Cerebellar cortex (tissue), 1 donor: ENCODE results near the gene RPH3AL.
A peak's percentile ranks its signal among the peaks of the same experiment; 100 is the strongest.
"Not testable (repeated sequence)": the region's sequence is repeated elsewhere in the genome, so short reads cannot be mapped to it uniquely, and the experiment has no call there.

Experiments
- DNase-seq: peaks from one replicate; pipeline ENCODE4 v3.0.0-alpha.2; 2015; ENCODE audit warnings: low spot score

RPH3AL gene

GRCh38 chr17:178292-179065 lies 174.1 kb downstream of the RPH3AL start:
- peak; percentile 57 for DNase-seq

- peak; percentile 61 for DNase-seq
Observed at GRCh38 chr17:177762-178161, 174.8 kb downstream of the RPH3AL start.

- no peak for DNase-seq
Observed at GRCh38 chr17:177155-177554, 175.5 kb downstream of the RPH3AL start.

- DNase-seq: no peak
Observed at GRCh38 chr17:173166-173911, 179.3 kb downstream of the RPH3AL start.

GRCh38 chr17:172401-172800 lies 180.2 kb downstream of the RPH3AL start:
- DNase-seq: no peak

- DNase-seq: no peak
Observed at GRCh38 chr17:171871-172270, 180.7 kb downstream of the RPH3AL start.

GRCh38 chr17:170130-170670 lies 182.4 kb downstream of the RPH3AL start:
- no peak for DNase-seq

GRCh38 chr17:168614-169013 lies 184.0 kb downstream of the RPH3AL start:
- not testable (repeated sequence) for DNase-seq

- no peak for DNase-seq
Observed at GRCh38 chr17:165939-166338, 186.7 kb downstream of the RPH3AL start.

- DNase-seq: peak; percentile 87
Observed at GRCh38 chr17:164303-165235, 188.0 kb downstream of the RPH3AL start.

- no peak for DNase-seq
Observed at GRCh38 chr17:163514-164098, 189.0 kb downstream of the RPH3AL start.

- DNase-seq: no peak
Observed at GRCh38 chr17:162689-163088, 189.9 kb downstream of the RPH3AL start.
